Measurements from ENCODE around the gene ARHGEF12. TPM values are rescaled to one million over a fixed set of nuclear protein-coding genes. Genes with fewer than 3 reads are reported as not detected.

The ARHGEF12 gene
- polyA plus RNA-seq, 4 donors = 15.1 to 56.5 (median 22.2) TPM

- Histone ChIP-seq H3K27me3 (ENCODE audit: control insufficient read depth in 3 of 3, insufficient read depth in 3 of 3, low read length in 3 of 3) (no peaks in the 10 kb centered on the region), H3K36me3 (ENCODE audit: control insufficient read depth in 3 of 3, insufficient read depth in 2 of 3, low read depth in 1 of 3, low read length in 3 of 3) (peaks cover 7 to 31% (median 30%) of the 10 kb centered on the region in 3 donors), H3K4me3 (ENCODE audit: low read depth in 1 of 3, low read length in 3 of 3) (no peak overlapping the region), H3K9me3 (ENCODE audit: control insufficient read depth in 2 of 2, insufficient read depth in 1 of 2, low read depth in 1 of 2, low read length in 1 of 2) (no peaks in the 10 kb centered on the region), H3K27ac (ENCODE audit: low read depth in 1 of 3, low read length in 2 of 3) (no peak overlapping the region), H3K4me1 (ENCODE audit: control insufficient read depth in 3 of 3, insufficient read depth in 2 of 3, low read depth in 1 of 3, low read length in 2 of 3) (no peaks in the 10 kb centered on the region)
- WGBS, 3 donors = 91 to 95% (median 92%) methylated on average over 7 of the region's 7 CpGs
- FAIRE-seq (no peak), DNase-seq (no peak)
Observed at GRCh38 chr11:120446802-120447201, 110.6 kb downstream of the ARHGEF12 start.

DNA sequence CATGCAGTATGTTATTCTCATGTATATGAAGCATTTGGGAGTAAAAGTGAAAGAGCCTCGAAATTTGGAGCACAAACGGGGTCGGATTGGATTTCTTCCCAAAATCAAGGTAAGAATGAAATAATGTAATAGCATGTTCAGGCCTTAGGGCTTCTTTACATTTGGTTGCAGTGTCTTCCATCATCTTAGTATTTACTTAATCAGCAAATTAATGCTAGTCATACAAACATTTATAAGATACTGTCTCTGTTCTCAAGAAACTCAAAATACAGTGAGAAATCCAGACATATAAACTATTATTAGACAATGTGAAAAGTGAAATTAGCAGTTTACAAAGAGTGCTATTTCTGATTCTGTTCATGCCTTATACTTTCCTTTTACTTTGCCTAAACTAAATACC lies 112.0 kb downstream of the ARHGEF12 start:
- WGBS, 3 donors = 89 to 93% (median 91%) methylated on average over 3 of the region's 3 CpGs
- no peak for FAIRE-seq
- no peaks in the 10 kb centered on the region for H3K4me1 ChIP-seq (ENCODE audit: control insufficient read depth in 3 of 3, insufficient read depth in 2 of 3, low read depth in 1 of 3, low read length in 2 of 3)
- no peak for DNase-seq
- no peak overlapping the region for H3K27ac ChIP-seq (ENCODE audit: low read depth in 1 of 3, low read length in 2 of 3)
- H3K36me3 ChIP-seq (ENCODE audit: control insufficient read depth in 3 of 3, insufficient read depth in 2 of 3, low read depth in 1 of 3, low read length in 3 of 3) = peaks cover 7 to 32% (median 27%) of the 10 kb centered on the region in 3 donors
- no peaks in the 10 kb centered on the region for H3K9me3 ChIP-seq (ENCODE audit: control insufficient read depth in 2 of 2, insufficient read depth in 1 of 2, low read depth in 1 of 2, low read length in 1 of 2)
- no peak overlapping the region for H3K4me3 ChIP-seq (ENCODE audit: low read depth in 1 of 3, low read length in 3 of 3)
- H3K27me3 ChIP-seq (ENCODE audit: control insufficient read depth in 3 of 3, insufficient read depth in 3 of 3, low read length in 3 of 3) = no peaks in the 10 kb centered on the region

GRCh38 chr11:120455487-120455886 lies 119.3 kb downstream of the ARHGEF12 start:
- no peak for FAIRE-seq
- Histone ChIP-seq H3K4me1 (ENCODE audit: control insufficient read depth in 3 of 3, insufficient read depth in 2 of 3, low read depth in 1 of 3, low read length in 2 of 3) (no peaks in the 10 kb centered on the region), H3K36me3 (ENCODE audit: control insufficient read depth in 3 of 3, insufficient read depth in 2 of 3, low read depth in 1 of 3, low read length in 3 of 3) (peaks cover 2 to 23% (median 21%) of the 10 kb centered on the region in 3 donors), H3K4me3 (ENCODE audit: low read depth in 1 of 3, low read length in 3 of 3) (no peak overlapping the region), H3K9me3 (ENCODE audit: control insufficient read depth in 2 of 2, insufficient read depth in 1 of 2, low read depth in 1 of 2, low read length in 1 of 2) (no peaks in the 10 kb centered on the region), H3K27ac (ENCODE audit: low read depth in 1 of 3, low read length in 2 of 3) (no peak overlapping the region), H3K27me3 (ENCODE audit: control insufficient read depth in 3 of 3, insufficient read depth in 3 of 3, low read length in 3 of 3) (no peaks in the 10 kb centered on the region)
- DNase-seq = no peak

- no peak for FAIRE-seq
Observed at GRCh38 chr11:120457996-120458395, 121.8 kb downstream of the ARHGEF12 start.

GRCh38 chr11:120462825-120463224 lies 126.6 kb downstream of the ARHGEF12 start:
- FAIRE-seq (no peak), DNase-seq (no peak)
- Histone ChIP-seq H3K4me3 (ENCODE audit: low read depth in 1 of 3, low read length in 3 of 3) (no peak overlapping the region), H3K36me3 (ENCODE audit: control insufficient read depth in 3 of 3, insufficient read depth in 2 of 3, low read depth in 1 of 3, low read length in 3 of 3) (peaks cover 15 to 18% (median 17%) of the 10 kb centered on the region in 3 donors), H3K27ac (ENCODE audit: low read depth in 1 of 3, low read length in 2 of 3) (no peak overlapping the region), H3K27me3 (ENCODE audit: control insufficient read depth in 3 of 3, insufficient read depth in 3 of 3, low read length in 3 of 3) (no peaks in the 10 kb centered on the region), H3K4me1 (ENCODE audit: control insufficient read depth in 3 of 3, insufficient read depth in 2 of 3, low read depth in 1 of 3, low read length in 2 of 3) (no peaks in the 10 kb centered on the region), H3K9me3 (ENCODE audit: control insufficient read depth in 2 of 2, insufficient read depth in 1 of 2, low read depth in 1 of 2, low read length in 1 of 2) (no peaks in the 10 kb centered on the region)
- WGBS, 3 donors = 92 to 99% (median 97%) methylated on average over 2 of the region's 2 CpGs

More at GRCh38 chr11:120457996-120458395, 121.8 kb downstream of the ARHGEF12 start:
- Histone ChIP-seq H3K27ac (ENCODE audit: low read depth in 1 of 3, low read length in 2 of 3) (no peak overlapping the region), H3K36me3 (ENCODE audit: control insufficient read depth in 3 of 3, insufficient read depth in 2 of 3, low read depth in 1 of 3, low read length in 3 of 3) (peaks cover 8 to 20% (median 15%) of the 10 kb centered on the region in 3 donors), H3K27me3 (ENCODE audit: control insufficient read depth in 3 of 3, insufficient read depth in 3 of 3, low read length in 3 of 3) (no peaks in the 10 kb centered on the region), H3K4me3 (ENCODE audit: low read depth in 1 of 3, low read length in 3 of 3) (no peak overlapping the region), H3K9me3 (ENCODE audit: control insufficient read depth in 2 of 2, insufficient read depth in 1 of 2, low read depth in 1 of 2, low read length in 1 of 2) (no peaks in the 10 kb centered on the region), H3K4me1 (ENCODE audit: control insufficient read depth in 3 of 3, insufficient read depth in 2 of 3, low read depth in 1 of 3, low read length in 2 of 3) (no peaks in the 10 kb centered on the region)
- 73 to 84% (median 77%) methylated on average over 1 of the region's 1 CpG for WGBS, 3 donors
- no peak for DNase-seq

DNA sequence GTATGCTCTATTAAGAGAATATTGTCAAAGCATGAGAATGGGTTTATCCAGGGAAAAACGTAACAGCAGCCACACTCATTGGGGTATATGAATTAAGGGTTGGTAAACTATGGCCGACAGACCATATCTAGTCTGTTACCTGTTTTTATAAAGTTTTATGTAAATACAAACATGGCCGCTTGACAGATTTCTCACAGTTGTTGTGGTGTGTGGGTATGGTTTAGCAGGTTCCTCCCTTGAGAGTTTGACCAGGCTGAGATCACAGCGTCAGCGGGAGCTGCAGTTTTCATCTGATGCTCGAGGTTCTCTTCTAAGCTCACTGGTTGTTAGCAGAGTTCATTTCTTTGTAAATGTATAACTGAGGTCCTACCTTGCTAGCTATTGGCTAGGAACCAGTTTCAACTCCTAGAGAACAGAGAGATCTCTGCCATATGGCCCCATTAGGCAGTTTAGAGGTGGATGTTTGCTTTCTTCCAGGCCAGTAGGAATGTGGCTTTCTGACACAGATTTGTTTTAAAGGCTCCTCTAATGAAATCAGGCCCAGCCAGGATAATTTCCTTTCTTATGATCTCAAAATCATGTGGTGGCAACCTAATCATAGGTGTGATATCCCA lies 129.8 kb downstream of the ARHGEF12 start:
- Histone ChIP-seq H3K9me3 (ENCODE audit: control insufficient read depth in 2 of 2, insufficient read depth in 1 of 2, low read depth in 1 of 2, low read length in 1 of 2) (no peaks in the 10 kb centered on the region), H3K4me1 (ENCODE audit: control insufficient read depth in 3 of 3, insufficient read depth in 2 of 3, low read depth in 1 of 3, low read length in 2 of 3) (no peaks in the 10 kb centered on the region), H3K36me3 (ENCODE audit: control insufficient read depth in 3 of 3, insufficient read depth in 2 of 3, low read depth in 1 of 3, low read length in 3 of 3) (peaks cover 14 to 21% (median 19%) of the 10 kb centered on the region in 3 donors), H3K4me3 (ENCODE audit: low read depth in 1 of 3, low read length in 3 of 3) (no peak overlapping the region), H3K27me3 (ENCODE audit: control insufficient read depth in 3 of 3, insufficient read depth in 3 of 3, low read length in 3 of 3) (no peaks in the 10 kb centered on the region), H3K27ac (ENCODE audit: low read depth in 1 of 3, low read length in 2 of 3) (no peak overlapping the region)
- 83 to 94% (median 88%) methylated on average over 6 of the region's 6 CpGs for WGBS, 3 donors
- no peak for DNase-seq
- FAIRE-seq = no peak

- peak in 1 of 2 donors; percentile 2 for DNase-seq
- no peak overlapping the region for H3K4me3 ChIP-seq (ENCODE audit: low read depth in 1 of 3, low read length in 3 of 3)
- H3K9me3 ChIP-seq (ENCODE audit: control insufficient read depth in 2 of 2, insufficient read depth in 1 of 2, low read depth in 1 of 2, low read length in 1 of 2) = no peaks in the 10 kb centered on the region
- H3K27me3 ChIP-seq (ENCODE audit: control insufficient read depth in 3 of 3, insufficient read depth in 3 of 3, low read length in 3 of 3) = no peaks in the 10 kb centered on the region
- FAIRE-seq = no peak
- H3K4me1 ChIP-seq (ENCODE audit: control insufficient read depth in 3 of 3, insufficient read depth in 2 of 3, low read depth in 1 of 3, low read length in 2 of 3) = no peaks in the 10 kb centered on the region
- peaks cover 9 to 24% (median 21%) of the 10 kb centered on the region in 3 donors for H3K36me3 ChIP-seq (ENCODE audit: control insufficient read depth in 3 of 3, insufficient read depth in 2 of 3, low read depth in 1 of 3, low read length in 3 of 3)
- WGBS, 3 donors = 63 to 87% (median 85%) methylated on average over 6 of the region's 6 CpGs
- no peak overlapping the region for H3K27ac ChIP-seq (ENCODE audit: low read depth in 1 of 3, low read length in 2 of 3)
Observed at GRCh38 chr11:120467627-120468026, 131.4 kb downstream of the ARHGEF12 start.

GRCh38 chr11:120471131-120471530 lies 134.9 kb downstream of the ARHGEF12 start:
- H3K27ac ChIP-seq (ENCODE audit: low read depth in 1 of 3, low read length in 2 of 3) = no peak overlapping the region
- no peaks in the 10 kb centered on the region for H3K4me1 ChIP-seq (ENCODE audit: control insufficient read depth in 3 of 3, insufficient read depth in 2 of 3, low read depth in 1 of 3, low read length in 2 of 3)
- H3K27me3 ChIP-seq (ENCODE audit: control insufficient read depth in 3 of 3, insufficient read depth in 3 of 3, low read length in 3 of 3) = no peaks in the 10 kb centered on the region
- no peaks in the 10 kb centered on the region for H3K9me3 ChIP-seq (ENCODE audit: control insufficient read depth in 2 of 2, insufficient read depth in 1 of 2, low read depth in 1 of 2, low read length in 1 of 2)
- WGBS, 3 donors = 91 to 100% (median 98%) methylated on average over 1 of the region's 1 CpG
- no peak for DNase-seq
- no peak for FAIRE-seq
- H3K36me3 ChIP-seq (ENCODE audit: control insufficient read depth in 3 of 3, insufficient read depth in 2 of 3, low read depth in 1 of 3, low read length in 3 of 3) = peaks cover 9 to 24% (median 19%) of the 10 kb centered on the region in 3 donors
- no peak overlapping the region for H3K4me3 ChIP-seq (ENCODE audit: low read depth in 1 of 3, low read length in 3 of 3)

DNA sequence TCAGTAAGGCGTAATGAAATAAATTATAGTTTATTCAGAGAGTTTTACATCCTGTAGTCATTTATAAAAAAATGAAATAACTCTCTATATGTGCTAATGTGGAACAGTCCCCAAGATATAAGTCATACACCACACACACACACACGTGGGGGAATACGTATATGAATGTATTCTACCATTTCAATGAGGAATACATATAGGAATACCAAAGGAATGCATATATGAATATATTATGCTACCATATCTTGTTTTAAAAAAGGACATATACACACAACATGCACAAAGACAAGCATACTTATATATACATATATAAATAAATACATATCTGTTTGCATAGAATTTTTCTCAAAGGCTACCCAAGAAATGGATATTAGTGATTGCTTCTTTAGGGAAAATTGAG lies 135.8 kb downstream of the ARHGEF12 start:
- Histone ChIP-seq H3K4me3 (ENCODE audit: low read depth in 1 of 3, low read length in 3 of 3) (no peak overlapping the region), H3K27me3 (ENCODE audit: control insufficient read depth in 3 of 3, insufficient read depth in 3 of 3, low read length in 3 of 3) (no peaks in the 10 kb centered on the region), H3K9me3 (ENCODE audit: control insufficient read depth in 2 of 2, insufficient read depth in 1 of 2, low read depth in 1 of 2, low read length in 1 of 2) (no peaks in the 10 kb centered on the region), H3K4me1 (ENCODE audit: control insufficient read depth in 3 of 3, insufficient read depth in 2 of 3, low read depth in 1 of 3, low read length in 2 of 3) (no peaks in the 10 kb centered on the region), H3K27ac (ENCODE audit: low read depth in 1 of 3, low read length in 2 of 3) (no peak overlapping the region), H3K36me3 (ENCODE audit: control insufficient read depth in 3 of 3, insufficient read depth in 2 of 3, low read depth in 1 of 3, low read length in 3 of 3) (peaks cover 6 to 25% (median 16%) of the 10 kb centered on the region in 3 donors)
- DNase-seq = no peak
- WGBS, 3 donors = 92 to 94% (median 93%) methylated on average over 3 of the region's 3 CpGs
- no peak for FAIRE-seq

All from small intestine (tissue), 7 donors.